Retinal pigment epithelial cell (primary cell): ENCODE results near the gene ADAMTS6.
"Not testable (repeated sequence)": the region's sequence is repeated elsewhere in the genome, so short reads cannot be mapped to it uniquely, and the experiment has no call there.

Experiments
- DNase-seq: peaks from one replicate; pipeline ENCODE4 v3.0.0-alpha.2; 2010; ENCODE audit warnings: low read depth
- H3K4me3 ChIP-seq: 2 replicates; pipeline ENCODE4 v1.5.1; 2011; ENCODE audit warnings: mild to moderate bottlenecking, low read length, control low read depth, moderate library complexity
- CTCF ChIP-seq: conservative IDR thresholded peaks from 2 replicates; pipeline ENCODE4 v1.5.1; 2011; ENCODE audit warnings: low read depth, low read length, control low read depth, inconsistent platforms

ADAMTS6 gene

DNA sequence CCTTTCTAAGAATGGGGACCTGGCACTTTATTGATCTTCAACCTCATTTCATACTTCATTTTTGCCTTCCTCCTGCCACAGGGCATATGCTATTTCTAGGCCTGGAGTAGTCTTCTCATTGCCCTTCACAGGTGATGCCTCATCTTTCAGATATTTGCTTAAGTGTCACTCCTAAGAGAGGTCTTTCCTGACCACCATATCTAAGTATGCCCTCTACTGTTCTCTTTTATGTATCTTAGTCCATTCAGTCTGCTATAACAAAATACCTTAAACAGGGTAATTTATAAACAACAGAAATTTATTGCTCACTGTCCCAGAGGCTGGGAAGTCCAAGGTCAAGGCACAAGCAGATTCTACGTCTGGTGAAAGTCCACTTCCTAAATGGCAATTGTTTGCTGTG is 99.1 kb downstream of the ADAMTS6 start:
- no peak for DNase-seq
- TF ChIP-seq CTCF = no peak
- no peak overlapping the region for H3K4me3 ChIP-seq

GRCh38 chr5:65370505-65370904 is 111.2 kb downstream of the ADAMTS6 start:
- DNase-seq, H3K4me3 ChIP-seq: not testable (repeated sequence)

GRCh38 chr5:65366655-65367054 is 115.1 kb downstream of the ADAMTS6 start:
- DNase-seq = no peak
- H3K4me3 ChIP-seq = no peak overlapping the region
- no peak for TF ChIP-seq CTCF

DNA sequence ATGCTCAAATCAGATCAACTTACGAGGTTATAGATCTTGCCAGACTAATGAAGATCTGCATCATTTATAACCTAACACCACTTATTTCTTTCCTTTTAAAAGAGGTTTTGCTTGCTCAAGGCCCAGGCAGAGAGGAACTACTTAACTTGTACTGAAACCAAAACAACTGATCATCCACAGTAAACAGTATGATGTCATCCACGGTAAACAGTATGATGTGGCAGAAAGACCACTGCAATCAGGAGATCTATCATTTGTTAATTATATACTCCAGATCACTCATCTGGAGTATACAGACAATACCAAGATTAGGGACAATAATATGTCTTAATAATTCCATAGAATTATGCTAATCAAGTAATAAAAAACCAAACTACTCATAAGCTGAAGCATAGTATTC is 116.8 kb downstream of the ADAMTS6 start:
- no peak overlapping the region for H3K4me3 ChIP-seq
- no peak for DNase-seq
- no peak for TF ChIP-seq CTCF

- no peak for DNase-seq
- TF ChIP-seq CTCF = no peak
Measured at GRCh38 chr5:65363499-65363898, 118.2 kb downstream of the ADAMTS6 start.

GRCh38 chr5:65359981-65360380 is 121.7 kb downstream of the ADAMTS6 start:
- no peak overlapping the region for H3K4me3 ChIP-seq
- no peak for TF ChIP-seq CTCF
- no peak for DNase-seq

More at GRCh38 chr5:65363499-65363898, 118.2 kb downstream of the ADAMTS6 start:
- no peak overlapping the region for H3K4me3 ChIP-seq

- DNase-seq = no peak
- no peak for TF ChIP-seq CTCF
- no peak overlapping the region for H3K4me3 ChIP-seq
Measured at GRCh38 chr5:65359569-65359968, 122.2 kb downstream of the ADAMTS6 start.

GRCh38 chr5:65356274-65356673 is 125.4 kb downstream of the ADAMTS6 start:
- H3K4me3 ChIP-seq = no peak overlapping the region
- no peak for TF ChIP-seq CTCF
- DNase-seq = no peak
